Esophagus muscularis mucosa (tissue), 4 donors: ENCODE results near the gene DPM1. TPM values are rescaled to one million over a fixed set of nuclear protein-coding genes. Genes with fewer than 3 reads are reported as not detected.
"Not testable (repeated sequence)": the region's sequence is repeated elsewhere in the genome, so short reads cannot be mapped to it uniquely, and the experiment has no call there.

Experiments used
- DNase-seq: peaks from one replicate; pipeline ENCODE4 v3.0.0-alpha.2; 2017; ENCODE audit errors: extremely low spot score
- H3K27ac ChIP-seq, 4 donors: fragments of 200-600 bp; sonication (generic); replicated peaks in 1 of 4; 1 replicate in 3 of 4; 2 replicates in 1 of 4; pipeline ENCODE4 v1.5.1; 2016 to 2019; ENCODE audit warnings: mild to moderate bottlenecking in 1 of 4
- H3K27me3 ChIP-seq, 4 donors: fragments of 200-600 bp; sonication (generic); one replicate each; pipeline versions ENCODE4 v1.5.1 to v1.6.0; 2016 to 2019
- H3K36me3 ChIP-seq, 4 donors: fragments of 200-600 bp; sonication (generic); one replicate each; pipeline ENCODE4 v1.5.1; 2016 to 2019
- H3K4me1 ChIP-seq, 4 donors: fragments of 200-600 bp; sonication (generic); one replicate each; pipeline ENCODE4 v1.5.1; 2016 to 2019
- H3K4me3 ChIP-seq, 4 donors: fragments of 200-600 bp; sonication (generic); 1 replicate in 2 of 4; 2 replicates in 2 of 4; pipeline ENCODE4 v1.5.1; 2016 to 2019; ENCODE audit warnings: mild to moderate bottlenecking in 4 of 4, moderate library complexity in 1 of 4
- H3K9me3 ChIP-seq, 4 donors: fragments of 200-600 bp; sonication (generic); 1 replicate in 3 of 4; 2 replicates in 1 of 4; pipeline ENCODE4 v1.5.1; 2016 to 2019
- EP300 ChIP-seq: sonication (generic); formaldehyde crosslinking; IDR thresholded peaks from one replicate; pipeline ENCODE4 v1.6.1; 2017; ENCODE audit warnings: antibody characterized with exemption
- POLR2A ChIP-seq: fragments of 450-650 bp; IDR thresholded peaks from one replicate; pipeline ENCODE4 v1.6.1; 2017; ENCODE audit warnings: antibody characterized with exemption, moderate library complexity, mild to moderate bottlenecking, low read depth
- POLR2AphosphoS5 ChIP-seq, 2 donors: sonication (generic); formaldehyde crosslinking; IDR thresholded peaks; one replicate each; pipeline ENCODE4 v1.6.1; 2017; ENCODE audit warnings: antibody characterized with exemption in 2 of 2
- WGBS: methylation state at CpG from one replicate; pipeline ENCODE4 v1.1.5; 2018; 5-methylcytosine and 5-hydroxymethylcytosine counted together
- intact Hi-C: fragments of 100-400 bp; cut with DNase I; formaldehyde crosslinking; loops from one replicate; pipeline ENCODE4 v1.15.1; 2023
- total RNA-seq, 4 donors: library from RNA; depleted of rRNA; stranded (reverse); fragments of >200 nt; gene quantifications; one replicate each; pipeline versions ENCODE4 v1.1.0 to v1.2.1, GENCODE V29; 2016
- TF ChIP-seq, protein P1 (sequence below), 3 experiments: fragments of 200-600 bp in 2 of 3; fragments of 450-650 bp in 1 of 3; sonication (generic) in 2 of 3; IDR thresholded peaks; one replicate each; pipeline ENCODE4 v1.5.1; 2017 to 2019; ENCODE audit warnings: antibody characterized with exemption in 3 of 3, mild to moderate bottlenecking in 2 of 3, moderate library complexity in 1 of 3

The DPM1 gene
- total RNA-seq, 4 donors from 2014 or later: 33.6 to 56.3 (median 41.7) TPM

DNA sequence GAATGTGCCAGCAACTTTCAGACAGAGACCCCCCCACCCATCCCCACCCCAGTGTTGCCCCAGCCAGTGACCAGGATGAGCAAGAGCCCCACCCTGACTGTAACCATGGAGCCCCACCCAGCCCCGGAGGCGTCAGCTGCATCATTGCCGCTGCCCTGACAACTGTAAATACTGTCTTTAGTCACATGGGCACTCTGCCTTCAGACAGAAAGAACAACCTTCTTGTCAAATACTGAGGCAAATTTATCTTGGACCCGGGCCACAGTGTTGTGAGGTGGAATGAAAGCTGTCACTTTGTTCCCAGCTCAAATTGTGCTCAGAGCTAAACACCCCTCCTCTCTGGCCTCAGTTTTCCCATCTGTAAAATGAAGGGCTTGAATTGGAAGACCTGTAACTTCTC lies 24.0 kb upstream of the DPM1 start:
- Histone ChIP-seq H3K27ac (no peak overlapping the region), H3K4me1 (peaks cover 0 to 14% (median 9%) of the 10 kb centered on the region in 4 donors), H3K9me3 (no peaks in the 10 kb centered on the region), H3K36me3 (no peaks in the 10 kb centered on the region), H3K27me3 (peaks cover 0 to 63% (median 11%) of the 10 kb centered on the region in 4 donors), H3K4me3 (no peak overlapping the region)
- TF ChIP-seq EP300 (no peak), POLR2AphosphoS5 (IDR thresholded peaks at IDR 0.05) (no peak), POLR2A (no peak)
- TF ChIP-seq, protein P1, sequence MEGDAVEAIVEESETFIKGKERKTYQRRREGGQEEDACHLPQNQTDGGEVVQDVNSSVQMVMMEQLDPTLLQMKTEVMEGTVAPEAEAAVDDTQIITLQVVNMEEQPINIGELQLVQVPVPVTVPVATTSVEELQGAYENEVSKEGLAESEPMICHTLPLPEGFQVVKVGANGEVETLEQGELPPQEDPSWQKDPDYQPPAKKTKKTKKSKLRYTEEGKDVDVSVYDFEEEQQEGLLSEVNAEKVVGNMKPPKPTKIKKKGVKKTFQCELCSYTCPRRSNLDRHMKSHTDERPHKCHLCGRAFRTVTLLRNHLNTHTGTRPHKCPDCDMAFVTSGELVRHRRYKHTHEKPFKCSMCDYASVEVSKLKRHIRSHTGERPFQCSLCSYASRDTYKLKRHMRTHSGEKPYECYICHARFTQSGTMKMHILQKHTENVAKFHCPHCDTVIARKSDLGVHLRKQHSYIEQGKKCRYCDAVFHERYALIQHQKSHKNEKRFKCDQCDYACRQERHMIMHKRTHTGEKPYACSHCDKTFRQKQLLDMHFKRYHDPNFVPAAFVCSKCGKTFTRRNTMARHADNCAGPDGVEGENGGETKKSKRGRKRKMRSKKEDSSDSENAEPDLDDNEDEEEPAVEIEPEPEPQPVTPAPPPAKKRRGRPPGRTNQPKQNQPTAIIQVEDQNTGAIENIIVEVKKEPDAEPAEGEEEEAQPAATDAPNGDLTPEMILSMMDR (IDR thresholded peaks at IDR 0.05): no peak
- intact Hi-C loops: loop anchor here (2.0 to 10.0 kb wide), 2 partner anchors 324 to 612 kb away; no protein-coding TSS in a partner anchor
- no peak for DNase-seq
- 10% methylated on average over 4 of the region's 4 CpGs for WGBS

DNA sequence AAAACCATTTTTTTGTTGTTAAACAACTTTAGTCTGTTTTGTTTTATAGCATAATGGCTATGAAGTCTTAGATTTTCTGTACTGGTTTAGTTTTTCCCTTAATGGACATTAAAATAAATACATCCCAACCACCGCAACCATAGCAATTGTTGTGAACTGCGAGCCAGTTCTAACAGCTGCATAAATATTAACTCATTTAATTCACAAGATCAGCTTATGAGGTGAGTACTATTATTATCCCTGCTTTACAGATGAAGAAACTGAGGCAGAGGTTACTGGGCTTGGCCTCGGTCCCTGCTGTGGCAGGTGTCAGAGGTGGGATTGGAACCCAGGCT lies 23.3 kb upstream of the DPM1 start:
- no peak overlapping the region for H3K27ac ChIP-seq
- TF ChIP-seq POLR2A (no peak), POLR2AphosphoS5 (IDR thresholded peaks at IDR 0.05) (no peak), EP300 (no peak)
- TF ChIP-seq, protein P1 (IDR thresholded peaks at IDR 0.05): no peak
- no peak for DNase-seq
- H3K9me3 ChIP-seq: no peaks in the 10 kb centered on the region
- intact Hi-C loops: loop anchor here (2.0 to 10.0 kb wide), 2 partner anchors 325 to 613 kb away; no protein-coding TSS in a partner anchor
- H3K4me1 ChIP-seq: peaks cover 0 to 13% (median 9%) of the 10 kb centered on the region in 4 donors
- peaks cover 0 to 70% (median 9%) of the 10 kb centered on the region in 4 donors for H3K27me3 ChIP-seq
- WGBS: 95% methylated on average over 3 of the region's 3 CpGs
- no peak overlapping the region for H3K4me3 ChIP-seq
- no peaks in the 10 kb centered on the region for H3K36me3 ChIP-seq

DNA sequence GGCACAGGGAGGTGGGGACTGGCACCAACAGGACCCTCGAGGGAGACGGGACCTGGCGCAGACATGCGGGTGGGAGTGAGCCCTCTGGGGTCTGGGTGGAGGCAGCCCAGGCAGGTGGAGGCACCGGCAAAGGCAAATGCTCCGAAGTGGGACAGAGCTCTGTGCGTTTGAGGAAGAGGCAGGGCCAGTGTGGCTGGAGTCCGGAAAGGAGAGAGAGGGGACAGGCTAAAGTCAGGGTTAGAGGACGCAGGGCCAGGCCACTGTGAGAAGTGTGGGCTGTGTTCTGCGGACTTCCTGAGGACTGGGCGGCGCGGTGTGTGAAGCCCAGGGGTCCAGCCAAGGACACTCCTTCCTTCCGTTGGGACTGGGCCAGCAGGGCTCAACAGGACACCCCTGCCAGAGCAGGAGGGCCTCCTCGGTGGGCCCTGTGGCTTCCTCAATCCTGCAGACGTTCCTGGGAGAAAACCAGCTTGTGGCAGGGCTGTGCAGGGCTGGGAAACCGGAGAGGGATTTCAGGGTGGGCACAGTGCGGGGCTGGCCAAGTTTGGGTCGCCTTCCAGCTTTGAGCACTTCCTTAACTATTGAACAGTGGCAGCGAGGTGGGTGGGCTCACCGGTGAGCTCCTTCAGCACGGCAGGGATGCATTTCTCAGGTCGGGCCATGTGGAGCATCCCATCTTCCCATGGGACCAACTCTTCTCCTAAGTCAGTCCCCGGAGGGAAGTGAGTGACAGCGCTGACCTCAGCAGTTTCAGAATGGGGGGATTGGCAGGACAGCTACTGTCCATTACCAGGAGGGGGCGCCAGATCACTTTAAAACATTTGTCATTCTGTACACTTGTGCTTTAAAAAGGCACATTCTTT lies 22.8 kb upstream of the DPM1 start:
- intact Hi-C loops: loop anchor here (10.0 kb wide), 1 partner anchor 614 kb away; no protein-coding TSS in a partner anchor
- Histone ChIP-seq H3K9me3 (no peaks in the 10 kb centered on the region), H3K27me3 (peaks cover 0 to 71% (median 9%) of the 10 kb centered on the region in 4 donors)

DNA sequence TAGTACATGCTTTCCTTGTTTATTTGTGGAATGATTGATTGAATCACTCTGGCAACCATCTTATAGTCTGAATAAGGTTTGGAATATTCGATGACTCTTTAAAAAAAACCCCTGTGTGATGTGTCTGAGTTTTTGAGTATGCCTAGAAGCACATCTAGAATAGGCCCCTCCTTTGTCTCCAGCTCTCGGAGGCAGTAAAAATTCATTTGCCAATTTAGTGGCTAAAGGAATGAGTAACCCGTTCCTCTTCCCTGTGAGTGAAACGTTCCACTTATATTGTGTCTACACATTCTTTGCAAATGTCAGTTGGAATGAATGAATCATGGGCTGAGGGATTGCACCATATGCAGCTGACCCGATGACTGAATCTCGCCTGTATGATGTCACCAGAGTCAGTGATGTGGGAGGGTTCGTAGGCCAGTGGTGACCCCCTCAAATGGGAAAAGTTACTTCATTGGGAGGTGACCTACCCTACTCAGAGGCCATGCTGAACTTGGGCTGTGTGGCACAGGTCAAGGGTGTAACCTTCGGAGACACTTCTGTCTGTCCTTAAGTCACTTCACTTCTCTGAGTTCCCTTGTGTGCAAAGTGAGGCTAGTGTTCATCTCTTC lies 21.8 kb upstream of the DPM1 start:
- peaks cover 0 to 71% (median 6%) of the 10 kb centered on the region in 4 donors for H3K27me3 ChIP-seq
- intact Hi-C loops: loop anchor here (10.0 kb wide), 1 partner anchor 615 kb away; no protein-coding TSS in a partner anchor
- H3K27ac ChIP-seq: peak overlapping the region in 3 of 4 donors; percentile 27 to 28 (median 27)

More for the DNA sequence above, 22.8 kb upstream of the DPM1 start:
- WGBS: 46% methylated on average over 24 of the region's 26 CpGs
- Histone ChIP-seq H3K4me1 (peaks cover 0 to 13% (median 9%) of the 10 kb centered on the region in 4 donors), H3K4me3 (no peak overlapping the region), H3K36me3 (no peaks in the 10 kb centered on the region), H3K27ac (peak overlapping the region in 3 of 4 donors; percentile 27 to 28 (median 27))
- TF ChIP-seq POLR2AphosphoS5 (IDR thresholded peaks at IDR 0.05): no peak
- TF ChIP-seq, protein P1 (IDR thresholded peaks at IDR 0.05): peak; percentile 59 to 81 (median 60)
- DNase-seq: no peak

DNA sequence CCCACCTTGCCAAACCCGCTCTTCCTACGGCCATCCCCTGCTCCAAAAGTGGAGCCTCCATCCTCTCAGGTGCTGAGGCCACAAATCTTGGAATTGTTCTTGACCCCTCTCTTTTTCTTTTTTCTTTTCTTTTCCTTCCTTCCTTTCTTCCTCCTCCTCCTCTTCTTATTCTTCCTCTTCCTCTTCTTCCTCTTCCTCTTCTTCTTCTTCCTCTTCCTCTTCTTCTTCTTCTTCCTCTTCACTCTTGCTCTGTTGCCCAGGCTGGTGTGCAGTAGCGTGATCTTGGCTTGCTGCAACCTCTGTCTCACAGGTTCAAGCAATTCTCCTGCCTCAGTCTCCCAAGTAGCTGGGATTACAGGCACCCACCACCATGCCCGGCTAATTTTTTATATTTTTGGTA lies 20.2 kb upstream of the DPM1 start:
- Histone ChIP-seq H3K27me3 (peaks cover 0 to 60% (median 6%) of the 10 kb centered on the region in 4 donors), H3K4me1 (peaks cover 0 to 13% (median 9%) of the 10 kb centered on the region in 4 donors)
- H3K9me3 ChIP-seq, DNase-seq, intact Hi-C loops, H3K36me3 ChIP-seq, H3K4me3 ChIP-seq, H3K27ac ChIP-seq: not testable (repeated sequence)
- WGBS: 93% methylated on average over 4 of the region's 4 CpGs

More for the DNA sequence above, 21.8 kb upstream of the DPM1 start:
- peaks cover 0 to 13% (median 9%) of the 10 kb centered on the region in 4 donors for H3K4me1 ChIP-seq
- WGBS: 35% methylated on average over 7 of the region's 8 CpGs
- no peaks in the 10 kb centered on the region for H3K36me3 ChIP-seq
- H3K4me3 ChIP-seq: no peak overlapping the region
- DNase-seq: no peak
- TF ChIP-seq, protein P1 (IDR thresholded peaks at IDR 0.05): no peak
- peak; percentile 54 to 69 for TF ChIP-seq POLR2AphosphoS5 (IDR thresholded peaks at IDR 0.05)
- H3K9me3 ChIP-seq: no peaks in the 10 kb centered on the region
